ENCODE data around the gene TMEM108.

TMEM108 gene

DNA sequence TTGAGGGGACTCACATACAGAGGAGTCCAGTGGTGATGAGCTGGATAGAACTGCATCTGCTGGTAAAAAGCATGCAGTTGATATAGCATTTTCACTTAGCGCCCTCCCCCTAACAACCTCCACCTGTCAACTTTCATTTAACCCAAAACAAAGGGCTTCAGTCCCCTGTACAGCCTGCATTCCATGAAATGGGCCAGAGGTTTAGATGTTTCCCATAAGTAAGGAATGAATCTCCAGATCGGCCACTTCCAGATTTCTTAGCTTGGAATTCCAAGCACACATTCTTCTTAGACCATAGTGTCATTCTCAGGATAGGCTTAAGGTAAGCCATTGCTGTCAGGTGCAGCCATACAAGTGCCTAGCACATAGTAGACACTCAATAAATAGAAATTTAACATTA lies 328.7 kb downstream of the TMEM108 start:
- DNase-seq = no peak

DNA sequence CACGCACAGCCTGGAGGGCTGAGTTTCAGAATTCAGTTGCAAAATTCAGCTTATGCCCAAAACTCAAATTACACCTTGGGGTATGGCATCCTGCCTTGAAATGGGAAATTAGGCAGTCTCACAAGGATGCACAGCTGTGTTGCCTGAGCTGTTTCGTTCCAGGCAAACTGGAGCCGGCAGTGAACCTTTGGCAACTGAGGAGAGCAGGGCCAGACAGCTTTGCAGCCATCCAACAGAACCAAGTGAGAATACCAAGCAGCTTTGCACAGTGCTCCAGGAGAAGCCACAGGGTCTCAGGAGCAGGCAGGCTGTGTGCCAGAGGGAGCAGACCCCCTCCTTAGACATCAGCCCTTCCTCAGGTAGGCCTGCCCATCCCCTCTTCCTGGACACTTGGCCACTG lies 329.2 kb downstream of the TMEM108 start:
- no peak for DNase-seq

DNA sequence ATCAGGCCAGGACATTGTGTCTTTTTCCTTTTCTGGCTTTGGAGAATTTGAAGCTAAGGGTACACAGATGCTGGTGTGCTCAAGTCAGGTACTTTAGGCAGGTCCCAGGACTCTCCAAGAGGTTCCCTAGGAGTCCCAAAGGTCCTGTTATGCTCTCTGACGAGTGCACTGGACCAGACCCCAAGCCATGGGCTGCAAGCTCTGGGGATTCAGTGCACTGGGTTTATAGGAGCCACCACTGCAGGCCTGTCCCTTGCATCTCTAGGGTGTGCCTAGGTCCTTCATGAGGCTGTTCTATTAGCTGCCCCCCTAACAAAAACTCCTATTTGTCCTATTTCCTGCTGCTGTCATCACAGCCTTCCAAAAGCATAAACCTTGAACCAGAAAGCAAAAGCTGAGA lies 329.8 kb downstream of the TMEM108 start:
- DNase-seq = no peak

DNA sequence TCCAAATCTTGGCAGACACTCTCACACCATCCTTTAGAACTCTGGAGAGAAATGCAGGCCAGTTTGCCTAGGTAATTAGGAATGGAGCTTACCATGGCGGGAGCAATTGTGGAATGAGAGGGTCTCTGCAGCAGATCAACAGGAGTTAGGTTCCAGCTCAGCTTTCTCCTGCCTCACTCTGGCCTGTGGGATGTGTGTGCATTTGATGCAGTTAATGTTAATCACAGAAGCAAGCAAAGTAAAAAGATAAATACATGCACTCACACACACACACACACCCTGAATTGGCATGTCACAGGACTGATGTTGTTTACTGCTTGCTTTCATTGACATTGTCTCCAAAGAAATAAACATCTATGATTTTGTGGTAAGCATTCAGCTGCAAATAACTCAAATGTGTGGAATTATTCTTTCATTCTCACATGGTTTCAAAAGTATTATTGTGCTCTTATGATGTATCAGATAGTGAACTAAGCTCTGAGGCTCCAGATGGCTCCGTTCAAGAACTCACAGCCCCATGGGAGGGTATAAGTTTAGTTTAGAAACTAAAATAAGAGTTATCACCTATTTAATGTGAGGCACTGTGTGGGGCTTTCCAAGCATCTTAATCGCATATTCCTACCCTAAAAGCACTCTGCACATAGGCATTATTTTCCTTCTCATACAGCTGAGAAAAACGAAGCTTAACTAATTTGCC lies 330.3 kb downstream of the TMEM108 start:
- DNase-seq = no peak

DNA sequence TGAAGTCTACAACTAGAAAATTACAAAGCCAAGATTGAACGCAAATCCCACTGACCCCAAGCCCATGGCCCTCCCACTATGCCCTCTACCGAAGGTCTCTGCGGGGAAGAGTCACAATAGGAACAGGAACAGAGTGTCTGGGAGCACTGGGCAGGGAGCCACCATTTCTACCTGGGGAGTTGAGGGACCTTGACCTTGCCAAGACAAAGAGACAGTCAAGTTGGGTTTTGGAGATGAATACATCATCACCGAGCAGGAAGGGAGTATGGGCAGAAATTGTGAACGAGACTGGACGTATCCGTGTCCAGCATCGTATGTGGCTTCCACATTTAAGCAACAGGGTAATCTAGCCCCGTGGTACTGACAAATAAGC lies 330.9 kb downstream of the TMEM108 start:
- no peak for DNase-seq

DNA sequence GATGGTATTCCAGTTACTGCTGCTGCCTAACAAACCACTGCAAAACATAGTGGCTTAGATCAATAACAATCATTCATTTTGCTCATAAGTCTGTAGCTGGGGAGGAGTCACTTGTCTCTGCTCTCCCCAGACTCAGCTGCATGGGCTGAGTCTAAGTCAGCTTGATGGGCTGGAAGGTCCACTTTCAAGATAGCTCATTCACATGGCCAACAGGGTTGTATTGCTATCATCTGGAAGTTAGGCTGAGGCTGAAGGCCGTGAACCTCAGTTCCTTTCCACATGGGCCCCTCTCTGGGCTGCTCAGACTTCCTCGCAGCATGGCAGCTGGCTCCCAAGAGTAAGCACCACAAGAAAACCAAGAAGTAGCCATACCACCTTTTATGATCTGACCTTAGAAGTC lies 333.0 kb downstream of the TMEM108 start:
- no peak for DNase-seq

DNA sequence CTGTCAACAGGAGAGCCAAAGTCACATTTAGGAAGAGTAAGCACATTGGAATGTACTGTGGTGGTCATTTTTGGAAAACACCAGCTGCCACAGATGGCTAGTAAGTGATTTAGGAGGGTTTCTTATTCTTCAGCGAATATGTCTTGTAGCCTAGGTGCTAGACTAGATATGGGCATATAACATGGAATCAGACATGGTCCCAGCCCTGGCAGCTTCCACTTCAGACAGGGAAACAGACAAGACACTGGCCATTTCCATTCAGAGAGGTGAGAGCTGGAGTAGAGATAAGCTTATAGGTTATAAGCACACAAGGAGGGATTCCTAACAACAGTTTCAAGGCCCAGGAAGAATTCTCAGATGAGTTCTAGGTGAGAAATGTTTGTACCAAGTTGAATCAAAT lies 333.5 kb downstream of the TMEM108 start:
- no peak for DNase-seq

DNA sequence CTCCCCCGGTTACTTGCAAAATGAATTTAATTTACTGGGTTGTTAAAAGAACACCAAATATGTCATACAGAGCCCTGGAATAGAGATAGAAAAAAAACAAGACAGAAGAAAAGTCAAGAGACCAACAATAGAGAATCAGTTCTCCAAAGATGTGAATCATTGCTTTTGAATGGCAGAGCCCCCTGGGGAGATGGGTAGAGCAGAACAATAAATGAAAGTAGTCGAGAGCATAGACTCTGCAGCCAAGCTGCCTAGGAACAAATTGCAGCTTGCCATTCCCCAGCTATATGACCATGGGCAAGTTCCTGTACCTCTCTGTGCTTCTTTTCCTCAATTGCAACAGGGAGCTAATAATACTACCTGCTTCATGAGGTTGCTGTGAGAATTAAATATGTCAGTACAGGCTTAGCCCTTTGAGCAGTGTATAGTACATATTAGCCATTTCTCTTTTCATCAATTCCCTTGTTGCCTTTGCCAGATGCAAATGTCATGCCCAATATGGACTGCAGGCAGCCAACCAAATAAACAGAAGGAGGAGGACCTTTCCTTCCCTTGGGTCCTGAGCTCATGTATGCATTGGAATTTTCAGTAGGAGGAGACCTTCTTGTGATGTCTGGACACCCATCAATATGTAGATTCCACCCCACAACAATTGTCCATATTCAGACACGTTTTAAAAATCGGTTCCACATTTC lies 336.7 kb downstream of the TMEM108 start:
- peak; percentile 51 for DNase-seq

DNA sequence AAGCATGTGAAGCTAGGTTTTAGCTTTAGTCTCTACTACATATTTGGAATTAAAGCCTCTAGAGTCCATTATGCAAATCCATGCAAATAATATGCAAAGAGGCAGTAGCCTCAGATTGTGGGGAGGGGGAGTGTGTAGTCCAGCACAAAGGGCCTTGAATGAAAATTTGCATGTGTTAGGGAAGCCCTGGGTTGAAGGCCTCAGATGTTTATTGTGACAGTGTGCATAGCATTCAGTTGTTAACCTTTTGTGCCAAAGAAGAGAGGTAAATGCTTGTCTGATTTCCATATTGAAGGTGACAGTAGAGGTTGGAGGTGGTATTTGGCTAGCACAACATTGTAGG lies 337.2 kb downstream of the TMEM108 start:
- no peak for DNase-seq

DNA sequence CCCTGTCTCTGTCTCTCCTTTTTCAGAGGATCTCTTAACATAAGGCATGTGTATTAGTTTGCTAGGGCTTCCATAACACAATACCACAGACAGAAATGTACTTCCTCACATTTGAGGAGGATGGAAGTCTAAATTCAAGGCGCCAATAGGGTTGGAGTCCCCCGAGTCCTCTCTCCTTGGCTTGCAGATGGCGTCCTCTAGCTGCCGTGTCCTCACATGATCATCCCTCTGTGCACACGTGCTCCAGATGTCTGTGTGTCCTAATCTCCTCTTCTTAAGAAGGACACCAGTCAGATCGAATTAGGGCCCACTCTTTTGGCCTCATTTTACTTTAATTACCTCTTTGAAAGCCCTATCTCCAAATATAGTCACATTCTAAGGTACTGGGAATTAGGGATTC lies 338.6 kb downstream of the TMEM108 start:
- DNase-seq = peak; percentile 61

DNA sequence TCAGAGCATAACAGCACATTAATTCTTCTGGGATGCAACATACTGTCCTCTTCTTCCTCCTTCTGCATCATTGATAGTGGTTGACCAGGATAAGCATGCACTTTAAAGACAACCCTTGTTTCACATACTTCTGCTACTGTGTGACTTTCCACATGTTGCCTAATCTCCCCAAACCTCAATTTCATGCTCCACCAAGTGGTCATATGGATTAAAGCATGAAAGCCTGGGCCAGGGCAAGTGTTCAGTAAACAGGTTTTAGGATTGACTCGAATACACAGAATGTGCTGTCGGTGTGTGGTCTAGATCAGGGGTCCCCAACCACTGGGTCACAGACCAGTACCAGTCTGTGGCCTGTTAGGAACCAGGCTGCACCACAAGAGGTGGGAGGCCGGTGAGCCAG lies 339.2 kb downstream of the TMEM108 start:
- peak; percentile 67 for DNase-seq

DNA sequence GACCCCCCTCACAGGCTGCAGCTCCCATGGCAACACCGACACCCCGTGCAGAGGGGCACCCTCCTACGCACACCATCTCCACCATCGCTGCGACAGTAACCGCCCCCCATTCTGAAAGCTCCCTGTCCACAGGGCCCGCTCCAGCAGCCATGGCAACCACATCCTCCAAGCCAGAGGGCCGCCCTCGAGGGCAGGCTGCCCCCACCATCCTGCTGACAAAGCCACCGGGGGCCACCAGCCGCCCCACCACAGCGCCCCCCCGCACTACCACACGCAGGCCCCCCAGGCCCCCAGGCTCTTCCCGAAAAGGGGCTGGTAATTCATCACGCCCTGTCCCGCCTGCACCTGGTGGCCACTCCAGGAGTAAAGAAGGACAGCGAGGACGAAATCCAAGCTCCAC lies 341.7 kb downstream of the TMEM108 start:
- no peak for DNase-seq

DNA sequence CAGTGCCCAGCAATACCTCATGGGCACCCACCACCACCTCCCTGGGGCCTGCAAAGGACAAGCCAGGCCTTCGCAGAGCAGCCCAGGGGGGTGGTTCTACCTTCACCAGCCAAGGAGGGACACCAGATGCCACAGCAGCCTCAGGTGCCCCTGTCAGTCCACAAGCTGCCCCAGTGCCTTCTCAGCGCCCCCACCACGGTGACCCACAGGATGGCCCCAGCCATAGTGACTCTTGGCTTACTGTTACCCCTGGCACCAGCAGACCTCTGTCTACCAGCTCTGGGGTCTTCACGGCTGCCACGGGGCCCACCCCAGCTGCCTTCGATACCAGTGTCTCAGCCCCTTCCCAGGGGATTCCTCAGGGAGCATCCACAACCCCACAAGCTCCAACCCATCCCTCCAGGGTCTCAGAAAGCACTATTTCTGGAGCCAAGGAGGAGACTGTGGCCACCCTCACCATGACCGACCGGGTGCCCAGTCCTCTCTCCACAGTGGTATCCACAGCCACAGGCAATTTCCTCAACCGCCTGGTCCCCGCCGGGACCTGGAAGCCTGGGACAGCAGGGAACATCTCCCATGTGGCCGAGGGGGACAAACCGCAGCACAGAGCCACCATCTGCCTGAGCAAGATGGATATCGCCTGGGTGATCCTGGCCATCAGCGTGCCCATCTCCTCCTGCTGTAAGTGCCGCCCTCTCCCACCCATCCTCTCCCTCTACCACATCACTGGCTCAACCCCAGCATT lies 342.5 kb downstream of the TMEM108 start:
- no peak for DNase-seq

DNA sequence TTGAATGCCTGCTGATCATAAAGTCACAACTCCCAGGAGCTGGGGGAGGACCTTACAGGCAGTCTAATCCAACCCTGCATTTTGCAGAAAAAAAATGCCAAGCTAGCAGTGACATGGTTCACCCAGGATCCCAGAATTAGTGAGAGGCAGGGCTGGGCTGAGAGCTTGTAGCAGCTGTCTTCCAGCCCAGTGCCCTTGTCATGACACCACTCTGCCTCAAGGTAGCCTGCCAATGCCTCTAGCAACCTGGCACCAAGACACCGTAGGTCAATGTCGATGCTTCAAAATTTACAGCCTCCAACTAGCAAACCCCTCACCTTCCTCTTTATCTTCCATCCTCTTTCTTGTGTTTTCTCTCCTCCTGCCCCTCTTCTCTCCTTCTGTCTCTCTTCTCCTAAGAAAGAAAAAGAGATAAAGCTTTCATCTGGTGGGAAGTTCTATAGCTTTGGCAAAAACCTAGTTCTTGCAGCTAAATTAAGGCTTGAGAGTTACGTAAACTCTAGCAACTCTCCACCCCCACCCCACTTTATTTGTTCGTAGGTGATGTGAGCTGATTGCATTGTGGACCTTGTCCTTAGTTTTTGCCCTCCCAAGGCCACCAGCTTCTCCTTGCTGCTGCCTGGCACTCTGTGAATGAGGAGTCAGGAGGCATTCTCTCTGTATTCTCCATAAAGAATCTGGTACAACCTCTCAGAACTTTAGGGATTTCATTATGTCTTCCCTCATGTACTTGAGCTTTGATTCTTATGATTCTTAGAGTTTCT lies 343.3 kb downstream of the TMEM108 start:
- no peak for DNase-seq

DNA sequence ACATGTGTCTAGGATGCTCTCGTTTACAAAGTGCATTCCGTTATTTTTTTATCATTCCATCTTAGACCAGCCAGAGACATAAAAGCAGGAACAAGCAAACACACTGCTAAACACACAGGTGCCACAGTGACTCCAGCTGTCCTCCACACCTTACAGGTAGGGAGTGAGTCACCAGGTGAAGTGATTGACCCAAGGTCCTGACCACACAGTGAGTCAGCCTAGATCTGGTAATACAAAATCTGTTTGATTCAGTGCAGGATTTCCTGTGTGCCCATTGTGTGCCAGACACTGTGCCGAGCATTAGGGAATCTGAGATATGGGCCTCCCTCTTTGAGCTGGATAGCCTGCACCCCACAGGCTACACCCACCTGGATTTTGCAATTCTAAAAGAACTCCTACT lies 345.0 kb downstream of the TMEM108 start:
- DNase-seq = no peak

DNA sequence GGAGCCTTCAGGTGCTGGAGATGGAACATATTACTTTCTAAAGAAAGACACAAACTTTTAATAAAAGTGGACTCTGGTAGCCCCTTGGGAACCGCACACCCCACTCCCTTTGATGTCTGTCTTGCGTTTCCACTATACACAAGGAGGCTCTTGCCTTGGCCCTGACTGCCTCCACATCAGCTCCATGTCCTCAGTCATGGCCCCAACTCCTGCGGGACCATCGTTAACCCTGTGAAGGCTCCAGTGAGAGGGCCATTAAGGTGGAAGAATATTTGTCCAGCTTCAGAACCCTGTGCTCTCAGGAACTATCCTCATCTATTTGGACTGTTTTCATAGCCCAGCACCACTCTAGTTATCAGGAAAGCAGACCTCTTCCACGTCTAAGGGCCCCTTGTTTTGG lies 345.6 kb downstream of the TMEM108 start:
- DNase-seq = no peak

DNA sequence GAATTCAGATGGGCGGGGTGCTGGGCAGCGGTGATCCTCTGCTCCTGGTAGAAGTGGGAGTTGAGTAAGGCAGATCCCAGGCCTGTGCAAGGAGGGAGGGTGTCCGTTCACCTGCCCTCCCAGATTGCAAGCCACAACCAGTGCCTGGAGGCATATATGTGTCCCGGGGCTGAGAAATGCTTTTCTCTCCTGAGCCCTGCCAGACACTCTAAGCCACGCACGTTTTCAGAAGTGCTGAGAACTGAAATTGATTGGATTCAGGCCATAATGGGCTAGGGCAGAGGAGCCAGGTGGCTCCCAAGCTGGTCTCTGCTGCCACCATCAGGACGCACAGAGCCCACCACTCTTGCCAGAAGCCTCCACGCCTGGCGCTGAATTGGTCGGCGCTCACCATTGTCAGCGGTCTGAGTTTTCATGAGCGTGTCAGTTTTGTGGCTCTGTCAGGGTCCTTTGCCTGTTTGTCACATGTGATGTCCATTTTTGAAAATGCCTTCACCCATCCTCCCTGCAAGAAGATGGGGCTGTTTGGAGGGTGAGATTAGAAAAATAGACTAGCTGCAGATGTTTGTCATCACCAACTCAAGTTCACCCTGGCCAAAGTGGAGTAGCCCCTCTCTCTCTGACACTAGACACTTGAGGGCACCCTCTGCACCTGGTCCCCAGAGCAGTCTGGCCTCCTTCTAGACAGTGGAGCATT lies 346.3 kb downstream of the TMEM108 start:
- DNase-seq = peak; percentile 94

DNA sequence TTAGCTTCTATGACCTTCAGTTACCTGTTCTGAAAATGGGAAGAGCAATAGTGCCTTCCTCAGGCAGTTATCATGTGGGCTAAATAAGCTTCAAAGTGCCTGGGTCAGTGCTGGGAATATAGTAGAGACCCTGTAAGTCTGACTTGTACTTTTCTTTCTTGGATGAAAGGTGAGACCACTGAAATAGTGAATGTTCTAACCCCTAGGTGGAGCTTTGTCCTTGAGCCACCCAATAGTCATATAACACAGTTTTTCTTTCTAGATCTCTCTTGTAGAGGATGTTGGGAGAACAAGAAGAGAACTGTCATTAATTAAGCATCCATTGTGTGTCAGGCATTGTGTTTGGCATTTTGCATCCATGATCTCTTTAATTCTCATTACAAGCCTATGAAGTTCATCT lies 348.7 kb downstream of the TMEM108 start:
- no peak for DNase-seq

DNA sequence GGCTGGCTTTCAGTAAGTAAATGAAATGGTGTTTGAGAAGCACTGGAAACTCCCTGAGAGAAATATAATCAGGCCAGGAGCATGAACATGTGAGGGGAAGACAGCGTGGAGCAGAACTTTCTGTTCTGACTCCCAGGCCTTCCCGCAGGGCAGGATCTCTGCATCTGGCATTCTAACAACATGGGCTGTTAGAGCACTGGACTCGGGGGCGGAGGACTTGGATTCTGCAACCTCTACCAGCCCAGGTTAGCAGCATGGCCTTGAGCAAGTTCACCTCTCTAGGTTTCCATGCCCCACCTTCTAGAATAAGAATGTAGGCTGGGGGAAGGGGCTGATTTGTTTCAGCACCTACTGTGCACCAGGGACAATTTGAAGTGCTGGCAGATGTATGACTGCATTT lies 349.1 kb downstream of the TMEM108 start:
- DNase-seq = no peak

DNA sequence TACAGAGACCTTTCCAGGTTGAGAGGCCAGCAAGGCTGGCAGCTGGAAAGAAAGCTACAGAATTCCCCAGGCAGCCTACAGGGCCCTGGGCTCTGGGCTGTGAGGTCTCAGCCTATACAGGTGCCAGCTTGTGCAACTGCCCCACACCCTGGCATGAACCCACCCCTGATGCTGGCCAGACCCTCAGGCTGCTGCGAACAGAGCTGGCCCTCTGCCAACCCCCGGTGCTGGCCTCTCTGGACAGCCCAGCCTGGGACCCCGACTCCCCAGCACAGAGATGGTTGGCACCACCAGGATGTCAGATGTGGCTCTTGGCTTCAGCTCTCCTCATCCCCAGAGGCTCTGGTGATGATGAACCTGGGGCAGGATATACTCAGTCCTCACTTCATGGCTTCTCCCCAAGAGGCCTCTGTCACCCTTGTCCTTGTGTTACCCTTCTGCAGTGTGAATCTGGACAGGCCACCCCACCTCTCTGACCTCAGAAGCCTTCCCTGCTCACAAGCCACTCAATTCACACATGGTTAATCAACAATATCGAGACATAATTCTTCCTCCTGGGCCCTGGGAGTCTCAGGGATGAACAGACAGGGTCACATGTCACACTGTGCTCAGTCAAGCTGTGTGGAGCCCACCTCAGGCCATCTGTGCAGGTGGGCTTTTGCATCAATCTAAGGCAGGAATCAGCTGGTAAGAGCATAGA lies 350.7 kb downstream of the TMEM108 start:
- DNase-seq = no peak

DNA sequence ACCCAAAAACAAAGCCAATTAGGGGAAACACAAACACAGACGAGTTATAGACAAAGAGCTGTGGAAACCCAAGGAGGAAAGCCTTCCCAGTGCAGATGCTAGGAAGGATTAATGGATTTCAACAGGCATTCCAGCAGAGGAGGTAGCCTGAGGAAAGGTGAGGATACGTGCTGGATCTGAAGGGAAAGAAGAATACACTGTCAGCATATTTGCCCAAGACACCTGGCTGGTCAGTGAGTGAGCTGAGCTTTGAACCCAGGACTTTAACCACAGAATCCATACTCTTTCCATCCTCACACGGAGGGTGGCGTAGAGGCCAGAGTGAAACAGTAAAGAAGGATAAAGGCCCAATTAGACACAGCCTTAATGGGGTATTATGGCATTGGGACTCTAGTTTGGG lies 352.5 kb downstream of the TMEM108 start:
- DNase-seq = no peak

DNA sequence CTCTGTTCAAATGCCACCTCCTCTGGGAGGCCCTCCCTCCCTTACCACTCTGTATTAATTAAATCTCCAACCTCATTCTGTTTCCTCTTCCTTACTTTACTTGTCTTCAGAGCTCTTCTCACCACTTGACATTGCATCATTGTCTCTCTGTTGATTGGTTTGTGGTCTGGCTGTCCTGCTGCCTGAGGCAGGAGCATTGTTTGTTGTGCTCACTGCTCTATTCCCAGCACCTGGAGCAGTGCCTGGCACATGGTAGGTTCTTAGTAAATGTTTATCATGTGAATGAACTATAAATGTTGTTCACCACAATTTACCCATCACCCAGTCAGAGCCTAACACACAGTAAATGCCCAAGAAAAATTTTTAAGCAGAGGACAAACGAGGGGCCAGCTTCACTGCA lies 355.0 kb downstream of the TMEM108 start:
- no peak for DNase-seq
